ENCODE results near the gene CYBA. TPM values are rescaled to one million over a fixed set of nuclear protein-coding genes. Genes with fewer than 3 reads are reported as not detected.
"Not testable (repeated sequence)": the region's sequence is repeated elsewhere in the genome, so short reads cannot be mapped to it uniquely, and the experiment has no call there.

CYBA gene
- total and polyA plus RNA-seq, 8 donors: 38.0 to 135 (median 68.5) TPM

GRCh38 chr16:88613293-88613692 lies 37.6 kb downstream of the CYBA start:
- H3K4me3 ChIP-seq: no peak overlapping the region
- H3K27ac ChIP-seq: no peak overlapping the region
- no peak for DNase-seq
- WGBS, 2 donors: 87 to 92% methylated on average over 10 of the region's 10 CpGs
- H3K4me1 ChIP-seq: peaks cover 26 to 38% (median 27%) of the 10 kb centered on the region in 3 donors
- FAIRE-seq: no peak
- intact Hi-C loops (cut with DNase I): no loop called here
- H3K27me3 ChIP-seq: no peaks in the 10 kb centered on the region
- H3K9me3 ChIP-seq: no peaks in the 10 kb centered on the region
- H3K36me3 ChIP-seq: peaks cover 0 to 15% (median 0%) of the 10 kb centered on the region in 3 donors
- TF ChIP-seq, protein P1, sequence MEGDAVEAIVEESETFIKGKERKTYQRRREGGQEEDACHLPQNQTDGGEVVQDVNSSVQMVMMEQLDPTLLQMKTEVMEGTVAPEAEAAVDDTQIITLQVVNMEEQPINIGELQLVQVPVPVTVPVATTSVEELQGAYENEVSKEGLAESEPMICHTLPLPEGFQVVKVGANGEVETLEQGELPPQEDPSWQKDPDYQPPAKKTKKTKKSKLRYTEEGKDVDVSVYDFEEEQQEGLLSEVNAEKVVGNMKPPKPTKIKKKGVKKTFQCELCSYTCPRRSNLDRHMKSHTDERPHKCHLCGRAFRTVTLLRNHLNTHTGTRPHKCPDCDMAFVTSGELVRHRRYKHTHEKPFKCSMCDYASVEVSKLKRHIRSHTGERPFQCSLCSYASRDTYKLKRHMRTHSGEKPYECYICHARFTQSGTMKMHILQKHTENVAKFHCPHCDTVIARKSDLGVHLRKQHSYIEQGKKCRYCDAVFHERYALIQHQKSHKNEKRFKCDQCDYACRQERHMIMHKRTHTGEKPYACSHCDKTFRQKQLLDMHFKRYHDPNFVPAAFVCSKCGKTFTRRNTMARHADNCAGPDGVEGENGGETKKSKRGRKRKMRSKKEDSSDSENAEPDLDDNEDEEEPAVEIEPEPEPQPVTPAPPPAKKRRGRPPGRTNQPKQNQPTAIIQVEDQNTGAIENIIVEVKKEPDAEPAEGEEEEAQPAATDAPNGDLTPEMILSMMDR (IDR thresholded peaks at IDR 0.05): no peak
- ATAC-seq: no peak

GRCh38 chr16:88610909-88611812 lies 39.7 kb downstream of the CYBA start:
- intact Hi-C loops (cut with DNase I): no loop called here
- Histone ChIP-seq H3K4me1 (peaks cover 9 to 19% (median 10%) of the 10 kb centered on the region in 3 donors), H3K9me3 (no peaks in the 10 kb centered on the region), H3K27ac (no peak overlapping the region), H3K4me3 (no peak overlapping the region), H3K36me3 (peaks cover 0 to 26% (median 0%) of the 10 kb centered on the region in 3 donors), H3K27me3 (no peaks in the 10 kb centered on the region)
- TF ChIP-seq, protein P1 (IDR thresholded peaks at IDR 0.05): no peak
- DNase-seq: no peak
- no peak for ATAC-seq
- FAIRE-seq: no peak
- 75 to 91% methylated on average over 38 to 49 of the region's 49 CpGs for WGBS, 2 donors

DNA sequence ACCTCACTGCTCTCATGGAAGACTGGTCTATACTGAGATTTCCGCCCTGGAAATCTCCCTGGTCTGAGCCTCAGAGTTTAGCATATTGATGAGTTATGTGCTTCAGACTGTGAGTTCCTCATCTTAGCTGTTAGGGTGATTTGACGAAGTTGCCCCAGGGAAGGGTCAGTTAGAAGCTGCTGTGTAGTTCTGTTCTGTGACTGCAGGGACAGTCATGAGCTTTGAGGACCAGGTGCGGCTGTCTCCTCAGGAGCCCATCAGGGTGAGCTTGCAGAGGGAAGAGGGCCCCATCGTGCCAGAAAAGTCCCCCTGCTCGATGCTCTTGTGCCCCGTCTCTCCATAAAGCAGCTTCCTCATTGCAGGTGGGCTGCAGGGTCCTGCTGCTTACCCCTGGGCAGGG lies 40.8 kb downstream of the CYBA start:
- no peaks in the 10 kb centered on the region for H3K27me3 ChIP-seq
- intact Hi-C loops (cut with DNase I): no loop called here
- ATAC-seq (no peak), FAIRE-seq (no peak), DNase-seq (no peak)
- TF ChIP-seq, protein P1 (IDR thresholded peaks at IDR 0.05): no peak
- H3K4me3 ChIP-seq: no peak overlapping the region
- H3K4me1 ChIP-seq: peaks cover 0 to 9% (median 0%) of the 10 kb centered on the region in 3 donors
- peaks cover 0 to 28% (median 0%) of the 10 kb centered on the region in 3 donors for H3K36me3 ChIP-seq
- H3K9me3 ChIP-seq: no peaks in the 10 kb centered on the region
- 88 to 91% methylated on average over 6 of the region's 6 CpGs for WGBS, 2 donors
- H3K27ac ChIP-seq: no peak overlapping the region

DNA sequence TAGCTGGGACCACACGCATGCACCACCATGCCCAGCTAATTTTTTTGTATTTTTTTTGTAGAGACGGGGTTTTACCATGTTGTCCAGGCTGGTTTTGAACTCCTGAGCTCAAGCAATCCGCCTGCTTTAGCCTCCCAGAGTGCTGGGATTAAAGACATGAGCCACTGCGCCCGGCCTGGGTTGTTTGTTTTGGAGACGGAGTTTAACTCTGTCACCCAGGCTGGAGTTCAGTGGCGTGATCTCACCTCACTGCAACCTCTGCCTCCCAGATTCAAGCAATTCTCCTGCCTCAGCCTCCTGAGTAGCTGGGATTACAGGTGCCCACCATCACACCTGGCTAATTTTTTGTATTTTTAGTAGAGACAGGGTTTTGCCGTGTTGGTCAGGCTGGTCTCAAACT lies 41.4 kb downstream of the CYBA start:
- H3K27me3 ChIP-seq; intact Hi-C loops (cut with DNase I); H3K4me3 ChIP-seq; H3K4me1 ChIP-seq; ATAC-seq; DNase-seq; H3K27ac ChIP-seq; H3K9me3 ChIP-seq; FAIRE-seq: not testable (repeated sequence)
- 92 to 98% methylated on average over 8 of the region's 8 CpGs for WGBS, 2 donors
- H3K36me3 ChIP-seq: peaks cover 0 to 28% (median 0%) of the 10 kb centered on the region in 3 donors

GRCh38 chr16:88608076-88608475 lies 42.8 kb downstream of the CYBA start:
- Histone ChIP-seq H3K27me3 (no peaks in the 10 kb centered on the region), H3K4me1 (no peaks in the 10 kb centered on the region), H3K4me3 (no peak overlapping the region), H3K36me3 (peaks cover 0 to 28% (median 0%) of the 10 kb centered on the region in 3 donors), H3K9me3 (no peaks in the 10 kb centered on the region), H3K27ac (no peak overlapping the region)
- no peak for FAIRE-seq
- no peak for ATAC-seq
- DNase-seq: no peak
- intact Hi-C loops (cut with DNase I): no loop called here
- 88 to 90% methylated on average over 6 of the region's 6 CpGs for WGBS, 2 donors
- TF ChIP-seq, protein P1 (IDR thresholded peaks at IDR 0.05): no peak

Data from pancreas (tissue), 10 donors.